NAMALWA (cell line): ENCODE data around the gene PDAP1.
"Not testable (repeated sequence)": the region's sequence is repeated elsewhere in the genome, so short reads cannot be mapped to it uniquely, and the experiment has no call there.

Experiments used
- DNase-seq: peaks from one replicate; pipeline ENCODE4 v3.0.0-alpha.2; 2015; ENCODE audit warnings: low spot score

Gene PDAP1

DNA sequence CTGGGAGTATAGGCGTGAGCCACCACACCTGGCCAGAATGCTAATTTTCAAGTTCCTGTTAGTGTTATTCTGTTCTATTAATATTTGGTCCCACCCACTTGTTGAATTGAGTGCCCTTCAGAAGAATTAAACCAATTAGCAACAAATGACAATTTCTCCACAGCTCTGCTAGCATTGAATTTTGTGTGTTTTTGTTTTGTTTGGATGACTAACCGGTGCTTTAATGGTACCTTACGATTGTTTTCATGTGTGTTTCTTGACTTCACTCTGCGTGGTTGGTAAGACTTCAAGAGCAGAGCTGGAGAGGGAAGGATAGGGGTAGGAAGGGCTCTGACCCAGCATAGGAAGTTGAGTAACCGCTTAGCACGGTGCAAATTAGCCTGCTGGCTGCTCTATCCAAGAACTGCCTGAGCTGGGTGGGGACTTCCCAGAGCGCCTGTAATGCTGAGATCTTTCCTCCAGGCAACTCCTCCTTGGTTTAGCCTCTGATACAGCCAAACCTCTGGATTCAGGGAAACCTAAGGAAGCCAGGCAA, 29.3 kb downstream of the PDAP1 start:
- peak; percentile 74 for DNase-seq

DNA sequence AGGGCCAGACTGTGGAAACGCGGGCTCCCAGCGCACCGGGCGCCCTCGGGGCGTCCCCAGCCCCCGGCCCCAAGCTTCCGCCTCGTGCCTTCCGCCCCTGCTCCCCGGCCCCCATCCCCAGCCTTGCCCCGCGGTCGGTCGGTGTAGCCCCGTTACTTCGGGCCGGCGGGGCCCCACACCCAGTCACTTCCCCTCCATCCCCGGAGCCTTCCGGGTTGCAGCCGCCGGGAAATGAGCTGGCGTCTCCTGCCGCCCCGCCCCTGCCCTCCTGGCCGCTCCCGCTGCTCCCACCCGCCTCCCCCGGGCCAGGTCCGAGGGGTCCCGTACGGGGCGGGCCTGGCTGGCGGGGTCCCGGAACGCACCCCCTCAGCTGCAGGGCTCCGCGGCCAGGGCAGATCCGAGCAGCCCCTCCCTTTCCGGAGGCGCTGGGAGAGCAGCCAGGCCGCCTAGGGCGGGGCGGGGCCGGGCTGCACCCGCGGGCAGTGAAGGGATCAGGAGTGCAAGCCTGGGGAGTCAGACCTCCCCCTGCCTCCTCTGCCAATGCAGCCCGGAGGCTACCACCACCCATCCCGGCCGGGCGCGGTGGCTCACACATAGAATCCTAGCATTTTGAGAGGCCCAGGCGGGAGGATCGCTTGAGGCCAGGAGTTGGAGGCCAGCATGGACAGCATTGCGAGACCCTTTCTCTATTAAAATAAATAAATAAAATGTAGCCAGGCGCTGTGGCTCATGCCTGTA, 33.2 kb downstream of the PDAP1 start:
- peak; percentile 85 for DNase-seq

DNA sequence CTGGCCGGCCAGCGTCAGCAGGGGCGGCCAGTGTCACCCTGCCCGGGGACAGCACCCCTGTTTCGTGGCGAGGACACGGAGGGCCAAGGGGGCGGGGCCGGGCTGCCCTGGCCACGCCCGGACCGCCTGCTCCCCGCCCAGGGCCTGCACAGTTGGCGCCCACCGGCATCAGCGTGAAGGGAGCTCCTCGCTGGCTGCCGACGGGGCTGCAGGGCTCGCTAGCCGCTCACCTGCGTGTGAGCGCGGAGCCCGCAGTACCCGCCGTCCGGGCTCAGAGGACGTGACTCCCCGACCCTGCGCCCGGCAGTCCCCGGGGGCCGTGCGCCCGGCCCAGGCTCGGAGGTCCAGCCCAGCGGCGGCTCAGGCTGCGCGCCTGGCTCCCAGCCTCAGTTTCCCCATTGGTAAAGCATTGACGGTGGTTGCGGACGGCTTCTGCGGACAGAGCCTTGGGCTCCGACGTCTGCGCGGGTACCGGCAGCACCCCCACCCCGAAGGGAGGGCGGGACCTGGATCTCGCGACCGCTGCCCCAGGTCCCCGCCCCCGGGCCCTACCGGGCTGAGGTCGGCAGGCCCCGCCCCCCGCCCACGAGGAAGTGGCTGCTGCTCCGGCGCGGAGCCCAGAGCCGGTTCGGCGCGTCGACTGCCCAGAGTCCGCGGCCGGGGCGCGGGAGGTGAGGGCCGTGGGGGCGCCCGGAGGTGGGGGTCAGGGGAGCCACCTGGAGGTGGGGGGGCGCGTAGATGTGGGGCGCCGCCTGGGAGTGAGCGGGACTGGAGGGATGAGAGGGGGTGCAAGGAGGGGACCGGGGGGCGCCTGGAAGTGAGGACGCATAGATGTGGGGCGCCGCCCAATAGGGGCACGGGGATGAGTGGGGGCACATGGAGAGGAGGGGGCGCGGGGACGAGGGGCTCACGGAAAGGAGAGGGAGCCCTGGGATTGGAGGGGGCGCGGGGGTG, 34.0 kb downstream of the PDAP1 start, which contains the start of gene ARPC1B:
Gene ARPC1B (plus strand): TSS at position 620 of the 954 bp plus-strand sequence. CDS start 10,985 bp downstream, outside the sequence.
- DNase-seq: peak; percentile 90

DNA sequence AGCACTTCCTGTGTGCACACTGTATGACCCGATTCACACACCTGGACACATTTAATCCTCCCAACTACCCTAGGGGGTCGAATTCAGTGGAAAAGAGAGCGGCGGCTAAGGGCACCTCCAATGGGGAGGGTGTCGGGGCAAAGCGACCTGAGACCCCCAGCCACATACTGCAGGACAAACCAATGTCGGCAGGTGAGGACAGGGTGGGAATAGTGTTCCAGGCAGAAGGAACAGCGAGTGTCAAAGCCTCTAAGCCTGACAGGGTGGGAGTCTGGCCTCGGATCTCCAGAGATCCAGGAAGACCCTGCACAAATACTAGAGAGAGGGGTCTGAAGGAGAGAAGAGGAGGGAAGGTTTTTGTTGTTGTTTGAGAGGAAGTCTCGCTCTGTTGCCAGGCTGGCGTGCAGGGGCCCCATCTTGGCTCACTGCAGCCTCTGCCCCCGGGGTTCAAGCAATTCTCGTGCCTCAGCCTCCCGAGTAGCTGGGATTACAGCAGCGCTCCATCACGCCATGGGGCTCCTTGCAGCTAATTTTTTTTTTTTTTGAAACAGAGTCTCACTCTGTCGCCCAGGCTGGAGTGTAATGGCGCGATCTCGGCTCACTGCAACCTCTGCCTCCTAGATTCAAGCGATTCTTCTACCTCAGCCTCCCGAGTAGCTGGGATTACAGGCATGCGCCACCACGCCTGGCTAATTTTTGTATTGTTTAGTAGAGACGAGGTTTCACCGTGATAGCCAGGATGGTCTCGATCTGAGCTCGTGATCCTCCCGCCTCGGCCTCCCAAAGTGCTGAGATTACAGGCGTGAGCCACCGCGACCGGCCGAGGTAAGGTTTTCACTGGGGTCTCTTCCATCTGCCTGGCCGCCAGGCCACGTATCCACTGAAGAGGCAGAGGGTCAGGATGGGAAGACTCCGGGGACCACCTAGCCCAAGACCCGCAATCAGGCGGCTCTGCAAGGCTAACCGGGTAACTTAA, 35.0 kb downstream of the PDAP1 start:
- DNase-seq: no peak

DNA sequence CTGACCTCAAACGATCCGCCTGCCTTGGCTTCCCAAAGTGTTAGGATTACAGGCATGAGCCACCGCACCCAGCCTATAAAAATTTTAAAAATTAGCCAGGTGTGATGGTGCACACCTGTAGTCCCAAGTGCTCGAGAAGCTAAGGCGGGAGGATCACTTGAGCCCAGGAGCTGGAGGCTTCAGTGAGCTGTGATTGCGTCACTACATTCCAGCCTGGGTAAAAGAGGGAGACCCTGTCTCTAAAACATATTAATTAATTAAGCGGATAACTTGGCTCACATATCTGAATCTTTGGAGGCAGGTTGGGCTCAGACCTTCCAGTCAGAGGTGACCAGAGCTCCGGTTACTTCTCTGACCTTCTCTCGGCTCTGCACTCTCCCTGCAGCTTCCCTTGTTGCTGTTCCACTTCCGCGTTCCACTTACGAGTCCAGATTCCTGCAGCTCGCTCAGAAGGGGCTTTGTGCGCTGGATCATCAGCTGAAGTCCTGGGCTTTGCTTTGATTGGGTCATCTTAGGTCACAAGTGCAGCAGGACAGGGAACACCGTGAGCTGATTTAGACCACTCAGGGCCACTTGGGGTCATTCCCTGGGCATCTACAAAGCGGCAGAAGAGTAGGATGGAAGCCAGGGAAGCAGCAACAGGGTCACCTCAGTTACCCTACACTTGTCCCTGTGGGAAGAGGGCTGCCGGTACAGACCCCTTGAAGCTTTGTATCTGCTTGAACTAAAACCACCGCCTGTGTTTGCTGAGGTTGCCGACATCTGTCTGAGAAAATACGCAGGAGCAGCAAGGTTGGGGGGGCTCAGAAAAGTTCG, 35.9 kb downstream of the PDAP1 start:
- no peak for DNase-seq

DNA sequence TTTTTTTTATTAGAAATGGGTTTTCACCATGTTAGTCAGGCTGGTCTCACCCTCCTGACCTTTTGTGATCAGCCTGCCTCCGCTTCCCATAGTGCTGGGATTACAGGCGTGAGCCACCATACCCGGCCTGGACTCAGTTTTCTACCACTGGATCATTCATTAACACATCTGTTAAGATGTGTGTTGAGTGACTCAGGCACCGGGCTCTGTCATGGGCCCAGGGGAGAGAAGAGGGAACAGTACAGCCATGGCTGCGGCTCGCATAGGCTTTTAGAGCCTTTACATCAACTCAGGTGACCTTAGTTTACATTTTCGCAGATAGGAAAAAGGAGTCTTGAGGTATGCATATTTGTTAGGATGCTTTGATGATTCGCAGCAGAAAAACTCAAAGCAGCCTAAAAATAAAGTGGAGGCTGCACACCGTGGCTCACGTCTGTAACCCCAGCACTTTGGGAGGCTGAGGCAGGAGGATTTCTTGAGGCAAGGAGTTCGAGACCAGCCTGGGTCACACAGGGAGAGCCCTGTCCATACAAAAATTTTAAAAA, 36.9 kb downstream of the PDAP1 start:
- DNase-seq: no peak

DNA sequence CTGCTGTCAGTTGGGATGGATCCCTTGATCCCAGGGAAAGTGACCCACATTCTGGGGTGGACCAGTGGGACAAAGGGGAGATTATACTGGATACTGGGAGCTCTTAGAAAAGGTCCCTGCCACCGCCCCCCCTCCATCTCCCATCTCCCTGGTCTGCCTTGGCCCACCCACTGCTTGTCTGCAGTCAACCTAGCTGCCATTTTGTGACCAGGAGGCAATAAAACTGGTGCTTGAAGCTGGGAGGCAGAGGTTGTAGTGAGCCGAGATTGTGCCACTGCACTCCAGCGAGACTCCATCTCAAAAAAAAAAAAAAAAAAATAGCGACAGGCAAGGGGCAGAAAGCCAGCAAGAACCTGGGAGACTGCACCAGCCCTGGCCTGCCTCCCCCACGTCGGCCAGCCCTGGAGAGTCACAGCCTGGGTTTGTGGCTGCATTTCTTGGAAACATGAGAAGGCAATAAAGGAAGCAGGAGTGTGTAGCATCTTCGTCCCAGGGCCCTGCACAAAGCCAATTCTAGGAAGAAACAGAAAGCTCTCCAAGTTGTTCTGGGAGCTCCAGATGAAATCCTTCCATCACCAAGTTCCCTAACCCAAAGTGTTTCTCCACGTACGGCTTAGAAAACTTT, 38.5 kb downstream of the PDAP1 start:
- no peak for DNase-seq

DNA sequence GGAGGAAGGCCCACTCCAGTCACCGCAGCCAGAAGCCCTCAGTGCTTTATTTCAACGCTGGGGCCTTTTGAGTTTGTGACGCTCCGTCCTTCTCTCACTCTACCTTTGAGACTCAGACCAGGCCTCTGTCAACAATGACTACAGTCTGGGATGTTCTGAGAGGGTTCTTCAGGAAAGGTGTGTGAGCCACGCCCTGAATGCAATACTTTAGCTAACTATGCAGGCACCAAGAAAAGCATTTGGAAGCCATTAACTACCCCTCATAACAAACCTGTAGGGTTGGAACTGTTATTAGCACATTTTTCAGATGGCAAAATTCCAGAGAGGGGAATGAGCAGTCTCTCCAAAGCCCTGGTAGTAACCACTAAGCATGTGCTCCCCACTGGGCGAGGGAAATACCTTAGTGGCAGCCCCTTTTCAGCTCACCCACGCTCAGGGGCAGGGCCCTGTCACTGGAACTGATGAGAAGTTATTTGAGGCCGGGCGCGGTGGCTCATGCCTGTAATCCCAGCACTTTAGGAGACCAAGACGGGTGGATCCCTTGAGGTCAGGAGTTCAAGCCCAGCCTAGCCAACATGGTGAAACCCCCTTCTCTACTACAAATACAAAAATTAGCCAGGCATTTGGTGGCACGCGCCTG, 39.5 kb downstream of the PDAP1 start:
- DNase-seq: no peak

DNA sequence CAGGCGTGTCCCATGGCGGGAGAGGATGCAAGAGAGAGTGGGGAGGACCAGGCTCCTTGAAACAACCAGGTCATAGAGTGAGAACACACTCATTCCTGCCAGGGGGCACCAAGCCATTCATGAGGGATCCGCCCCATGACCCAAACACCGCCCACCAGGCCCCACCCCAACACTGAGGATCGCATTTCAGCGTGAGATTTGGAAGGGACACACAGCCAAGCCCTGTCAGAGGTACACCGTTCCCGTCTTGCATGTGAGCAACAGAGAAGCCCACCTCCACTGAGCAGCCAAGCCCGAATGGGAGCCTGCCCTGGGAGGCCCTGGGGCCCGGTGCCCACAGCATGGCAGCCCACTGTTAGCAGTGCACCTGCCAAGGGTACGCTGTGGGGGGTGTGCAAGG, 41.8 kb downstream of the PDAP1 start:
- DNase-seq: no peak

DNA sequence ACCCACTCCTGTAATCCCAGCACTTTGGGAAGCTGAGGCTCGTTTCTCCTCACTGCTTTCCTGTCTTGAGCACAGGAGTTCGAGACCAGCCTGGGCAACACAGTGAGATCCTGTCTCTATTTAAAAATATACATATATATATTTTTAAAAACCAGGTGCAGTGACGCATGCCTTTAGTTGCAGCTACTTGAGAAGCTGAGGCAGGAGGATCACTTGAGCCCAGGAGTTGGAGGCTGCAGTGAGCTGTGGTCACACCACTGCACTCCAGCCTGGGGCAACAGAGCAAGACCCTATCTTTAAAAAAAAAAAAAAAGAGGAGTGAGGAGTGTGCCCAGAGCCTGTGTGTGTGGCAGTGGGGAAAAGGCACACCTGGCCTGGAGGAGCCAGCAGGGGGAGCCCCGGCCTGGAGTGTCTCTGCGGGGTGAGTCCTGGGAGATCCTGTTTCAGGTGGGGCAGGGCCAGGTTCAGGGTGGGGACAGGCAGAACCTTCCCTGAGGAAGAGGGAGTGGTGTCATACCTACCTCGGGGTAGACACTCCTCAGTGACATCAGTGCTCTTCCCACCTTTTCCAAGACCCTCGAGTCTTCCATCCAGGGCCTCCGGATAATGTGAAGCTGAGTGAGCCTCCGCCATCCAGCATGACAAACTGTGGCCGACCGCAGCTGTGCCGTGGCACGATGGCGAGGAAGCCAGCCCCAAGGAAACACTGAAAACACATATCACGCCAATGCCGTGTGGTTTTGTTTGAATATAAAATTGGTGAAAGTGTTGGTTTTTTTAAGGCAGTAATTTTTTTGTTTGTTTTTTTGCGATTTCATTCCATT, 42.9 kb downstream of the PDAP1 start:
- DNase-seq: peak; percentile 57

DNA sequence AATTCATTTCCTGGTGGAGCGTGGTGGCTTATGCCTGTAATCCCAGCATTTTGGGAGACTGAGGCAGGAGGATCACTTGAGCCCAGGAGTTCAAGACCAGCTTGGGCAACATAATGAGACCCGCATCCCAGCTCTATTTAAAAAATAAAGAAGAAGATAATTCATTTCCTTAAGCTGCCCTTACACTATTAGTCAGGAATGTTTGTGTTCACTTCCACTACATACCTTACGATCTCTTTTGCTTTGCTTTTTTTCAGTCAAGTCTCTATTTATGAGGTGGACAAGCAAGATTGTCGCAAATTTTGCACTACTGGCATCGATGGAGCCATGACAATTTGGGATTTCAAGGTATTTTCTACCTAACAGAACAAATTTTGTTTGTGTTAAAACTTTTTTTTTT, 45.1 kb downstream of the PDAP1 start:
- no peak for DNase-seq

DNA sequence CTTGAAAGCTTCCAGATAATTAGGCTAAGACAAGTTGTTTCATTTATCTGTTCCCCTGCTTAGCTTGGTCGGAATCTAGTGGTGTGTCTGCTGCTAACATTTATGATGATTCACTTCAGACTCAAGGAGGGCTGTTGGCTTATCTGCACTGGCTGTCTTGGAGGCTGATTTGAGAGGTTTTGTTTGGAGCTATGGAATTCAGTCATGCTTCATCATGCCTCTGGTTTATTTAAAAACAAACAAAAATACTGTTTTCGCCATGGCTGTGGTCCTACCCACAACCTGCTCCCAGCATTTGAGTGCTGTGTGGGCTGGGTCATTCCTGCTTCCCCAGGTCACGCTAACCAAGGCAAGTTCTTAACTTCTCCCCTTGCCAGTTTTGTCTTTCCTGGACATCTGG, 45.6 kb downstream of the PDAP1 start:
- DNase-seq: no peak

DNA sequence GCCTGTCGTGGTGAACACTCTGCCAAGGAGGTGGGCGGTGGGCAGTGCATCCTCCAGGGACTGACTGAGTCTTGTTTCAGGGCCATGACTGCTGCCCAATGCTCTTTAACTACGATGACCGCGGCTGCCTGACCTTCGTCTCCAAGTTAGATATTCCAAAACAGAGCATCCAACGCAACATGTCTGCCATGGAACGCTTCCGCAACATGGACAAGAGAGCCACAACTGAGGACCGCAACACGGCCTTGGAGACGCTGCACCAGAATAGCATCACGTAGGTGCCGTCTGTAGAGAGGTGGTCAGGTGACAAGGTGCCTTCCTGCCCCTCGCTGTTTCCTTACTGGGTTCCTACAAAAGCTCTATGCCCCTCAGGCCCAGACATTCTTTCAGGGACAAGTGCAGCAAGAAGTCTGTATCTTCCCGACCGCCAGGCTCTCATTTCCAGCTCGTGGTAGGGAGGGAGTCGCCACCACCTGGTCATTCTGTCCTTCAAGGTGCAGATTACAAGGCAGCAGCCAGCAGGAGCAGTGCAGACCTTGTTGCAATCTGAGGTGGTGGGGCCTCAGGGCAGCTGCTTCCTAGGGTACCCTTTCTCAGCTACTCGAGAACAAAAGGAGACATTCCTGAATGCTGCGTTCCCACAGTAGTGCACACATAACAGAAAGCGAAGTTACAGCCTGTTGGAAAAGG, 48.8 kb downstream of the PDAP1 start:
- no peak for DNase-seq

DNA sequence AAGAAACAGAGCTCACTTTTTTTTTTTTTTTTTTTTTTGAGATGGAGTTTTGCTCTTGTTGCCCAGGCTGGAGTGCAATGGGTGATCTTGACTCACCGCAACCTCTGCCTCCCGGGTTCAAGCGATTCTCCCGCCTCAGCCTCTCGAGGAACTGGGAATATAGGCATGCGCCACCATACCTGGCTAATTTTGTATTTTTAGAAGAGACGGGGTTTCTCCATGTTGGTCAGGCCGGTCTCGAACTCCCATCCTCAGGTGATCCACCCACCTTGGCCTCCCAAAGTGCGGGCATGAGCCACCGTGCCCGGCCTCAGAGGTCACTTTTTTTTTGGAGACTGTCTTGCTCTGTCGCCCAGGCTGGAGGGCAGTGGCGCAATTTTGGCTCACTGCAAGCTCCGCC, 49.9 kb downstream of the PDAP1 start:
- DNase-seq: not testable (repeated sequence)

DNA sequence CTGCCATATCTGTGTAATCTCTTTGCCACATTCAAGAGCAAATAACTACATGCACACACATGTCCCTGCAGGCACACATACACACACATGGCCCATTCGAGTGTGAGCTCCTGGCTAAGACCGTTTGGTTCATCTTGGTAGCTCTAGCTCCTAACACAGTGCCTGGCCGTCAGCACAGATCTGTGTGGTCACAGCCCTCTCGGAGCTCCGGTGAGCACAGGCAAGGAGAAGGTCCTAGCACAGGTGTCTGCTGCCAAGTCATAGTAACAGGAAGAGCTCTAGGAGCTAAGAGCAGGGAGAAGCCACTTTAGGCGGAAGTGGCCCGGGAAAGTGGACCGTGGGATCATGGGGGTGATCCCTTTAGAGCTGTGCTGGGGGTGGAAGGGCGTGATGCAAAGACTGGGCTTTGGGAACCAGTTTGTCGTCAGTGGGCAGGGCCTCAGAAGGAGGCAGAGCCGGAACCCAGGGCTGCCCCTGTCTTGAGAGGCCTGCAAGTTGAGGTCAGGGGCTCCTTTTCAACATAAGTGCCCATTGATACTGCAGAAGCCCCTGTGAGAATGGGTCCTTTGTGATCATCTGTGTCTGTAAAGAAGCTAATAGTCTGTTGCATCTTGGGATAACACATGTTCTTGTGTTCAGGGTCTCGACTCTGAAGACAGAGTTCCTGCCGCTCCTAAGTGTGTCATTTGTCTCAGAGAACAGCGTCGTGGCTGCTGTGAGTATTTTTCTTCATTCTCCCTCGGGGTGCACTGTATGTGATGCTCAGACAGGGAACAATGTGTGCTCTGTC, 50.5 kb downstream of the PDAP1 start:
- DNase-seq: no peak

DNA sequence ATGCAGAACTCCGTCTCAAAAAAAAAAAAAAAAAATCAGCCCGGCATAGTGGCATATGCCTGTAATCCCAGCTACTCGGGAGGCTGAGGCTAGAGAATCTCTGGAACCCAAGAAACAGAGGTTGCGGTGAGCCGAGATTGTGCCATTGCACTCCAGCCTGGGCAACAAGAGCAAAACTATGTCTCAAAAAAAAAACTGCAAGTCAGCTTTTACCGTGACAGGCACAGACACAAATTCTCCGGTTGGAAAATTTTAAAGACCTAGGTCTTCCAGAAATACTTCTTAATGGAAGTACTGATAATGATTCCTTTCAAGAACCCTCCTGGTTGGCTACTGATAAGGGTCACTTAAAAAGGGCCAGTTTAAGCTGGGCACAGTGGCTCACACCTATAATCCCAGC, 53.3 kb downstream of the PDAP1 start:
- DNase-seq: no peak

DNA sequence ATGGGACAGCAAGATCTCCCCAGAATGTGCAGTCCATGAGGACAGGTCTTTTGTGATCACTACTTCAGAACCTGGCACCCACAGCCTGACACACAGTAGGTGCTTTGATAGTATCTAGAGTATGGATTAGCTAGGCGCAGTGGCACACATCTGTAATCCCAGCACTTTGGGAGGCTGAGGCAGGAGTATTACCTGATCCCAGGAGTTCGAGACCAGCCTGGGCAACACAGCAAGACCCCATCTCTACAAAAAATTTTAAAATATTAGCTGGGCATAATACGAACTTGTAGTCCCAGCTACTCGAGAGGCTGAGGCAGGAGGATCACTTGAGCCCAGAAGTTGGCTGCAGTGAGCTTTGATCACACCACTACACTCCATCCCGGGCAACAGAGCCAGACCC, 56.1 kb downstream of the PDAP1 start:
- no peak for DNase-seq
